GM12892 (cell line): ENCODE data around the gene ENDOV.

Source experiments
- POLR2AphosphoS5 ChIP-seq: IDR thresholded peaks from 2 replicates; pipeline ENCODE4 v1.6.1; 2011; ENCODE audit warnings: low read depth, low read length, control low read depth
- TAF1 ChIP-seq: IDR thresholded peaks from 2 replicates; pipeline ENCODE4 v1.6.1; 2011; ENCODE audit warnings: low read depth, mild to moderate bottlenecking, control low read depth, low read length, borderline replicate concordance

DNA sequence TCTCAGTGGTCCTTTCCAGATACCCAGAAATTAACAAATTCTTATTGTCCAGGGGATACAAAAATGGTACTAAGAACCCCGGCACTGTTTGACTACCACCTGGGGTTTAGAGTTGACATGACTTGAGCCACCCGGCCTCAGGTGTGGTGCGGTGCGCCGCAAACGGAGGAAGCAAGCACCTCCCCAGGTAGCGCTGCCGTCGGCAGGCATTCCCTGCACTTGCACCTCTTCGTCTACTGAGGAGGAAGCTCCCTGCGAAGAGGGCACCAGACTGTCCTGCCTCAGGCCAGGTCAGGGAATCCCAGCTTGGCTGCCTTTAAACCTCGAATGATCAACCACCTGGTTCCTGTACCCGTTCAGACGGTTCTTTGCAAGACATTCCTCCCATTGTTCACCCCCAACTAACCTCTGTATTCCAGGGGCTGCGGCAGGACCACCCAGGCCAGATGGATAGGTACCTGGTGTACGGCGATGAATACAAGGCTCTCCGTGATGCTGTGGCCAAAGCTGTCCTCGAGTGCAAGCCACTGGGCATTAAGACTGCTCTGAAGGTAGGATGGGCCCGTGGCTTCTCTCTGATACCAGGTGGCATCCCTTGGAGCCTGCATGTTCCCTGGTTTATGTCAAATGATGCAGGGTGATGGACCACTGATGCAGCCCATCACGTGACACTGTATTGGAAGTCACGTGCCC, 40.8 kb upstream of the ENDOV start:
- TF ChIP-seq TAF1 (no peak), POLR2AphosphoS5 (no peak)
